Germinal center (tissue), 1 donor: Measurements from ENCODE around the gene NUP85.
"Not testable (repeated sequence)": the region's sequence is repeated elsewhere in the genome, so short reads cannot be mapped to it uniquely, and the experiment has no call there.

Source experiments
- DNase-seq: peaks from one replicate; pipeline ENCODE4 v3.0.0; 2012; ENCODE audit warnings: mixed read lengths, low spot score

Gene NUP85

DNA sequence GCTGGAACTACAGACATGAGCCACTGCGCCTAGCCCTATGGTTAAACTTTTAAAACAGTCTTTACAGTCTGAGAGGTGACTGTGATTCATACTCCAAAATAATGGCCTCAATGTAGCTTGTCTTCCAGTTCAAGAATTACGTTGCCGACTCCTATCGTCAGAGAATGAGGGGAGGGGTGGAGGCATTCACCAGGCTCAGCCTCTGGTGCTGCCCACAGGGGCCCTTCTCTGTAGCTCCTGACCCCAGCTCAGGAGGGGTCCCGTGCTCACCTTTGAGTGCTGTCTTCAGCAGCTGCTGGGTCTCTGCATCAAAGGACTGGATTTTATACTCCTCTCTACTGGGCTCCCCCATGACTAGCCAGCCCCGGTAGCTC lies 64.4 kb downstream of the NUP85 start:
- DNase-seq: no peak

DNA sequence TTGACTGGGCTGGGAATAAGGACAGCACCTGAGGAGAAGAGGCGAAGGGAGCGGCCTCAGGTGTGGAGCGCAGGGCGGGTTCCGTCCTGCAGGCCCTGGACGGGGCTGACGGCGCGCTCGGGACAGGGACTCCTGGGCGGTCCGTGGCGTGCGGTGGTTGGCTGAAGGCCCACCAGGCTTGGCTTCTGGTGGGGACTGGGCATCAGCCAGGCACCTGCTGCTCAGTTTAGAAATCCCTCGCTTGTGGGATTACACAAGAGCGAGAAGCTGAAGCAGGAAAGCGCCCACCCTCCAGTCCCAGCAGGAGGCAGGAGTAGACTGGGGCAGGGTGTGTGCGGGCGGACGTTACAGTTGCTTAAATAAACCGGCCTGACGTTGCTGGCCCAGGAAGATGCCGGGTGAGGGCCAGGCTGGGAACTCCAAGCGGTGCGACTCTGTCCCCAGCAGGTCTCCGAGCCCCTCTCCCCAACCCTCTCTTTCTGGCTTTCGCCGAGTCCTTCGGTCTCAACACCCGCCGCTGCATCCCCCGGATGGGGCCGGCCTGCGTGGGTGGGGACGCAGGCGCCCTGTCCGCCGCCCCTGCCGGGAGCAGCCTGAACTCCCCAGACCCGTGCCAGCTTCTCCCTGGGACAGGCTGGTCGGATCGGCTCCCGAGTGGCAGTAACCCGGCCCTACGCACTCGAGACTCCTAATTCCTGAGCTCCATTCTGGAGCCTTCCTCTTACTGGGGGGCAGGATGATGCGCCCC lies 64.9 kb downstream of the NUP85 start:
- DNase-seq: peak; percentile 66

DNA sequence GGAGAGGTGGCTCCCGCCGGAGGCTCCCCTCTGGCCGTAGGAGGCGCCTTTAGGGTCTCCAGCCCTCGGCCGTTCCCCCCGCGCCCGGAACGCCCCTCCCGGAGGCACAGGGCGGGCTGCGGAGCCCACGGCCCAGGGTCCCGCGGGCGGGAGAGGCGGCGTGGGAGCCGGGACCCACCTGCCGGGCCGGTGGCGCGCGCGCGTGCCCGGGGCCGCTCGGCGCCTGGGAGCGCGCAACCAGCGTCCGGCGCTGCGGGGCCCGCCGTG lies 65.4 kb downstream of the NUP85 start, which contains the start of gene MIF4GD:
Gene MIF4GD, minus strand, starts transcription at position 266 of the 267 bp plus-strand sequence. CDS start 1,036 bp downstream, outside the sequence.
- DNase-seq: no peak

DNA sequence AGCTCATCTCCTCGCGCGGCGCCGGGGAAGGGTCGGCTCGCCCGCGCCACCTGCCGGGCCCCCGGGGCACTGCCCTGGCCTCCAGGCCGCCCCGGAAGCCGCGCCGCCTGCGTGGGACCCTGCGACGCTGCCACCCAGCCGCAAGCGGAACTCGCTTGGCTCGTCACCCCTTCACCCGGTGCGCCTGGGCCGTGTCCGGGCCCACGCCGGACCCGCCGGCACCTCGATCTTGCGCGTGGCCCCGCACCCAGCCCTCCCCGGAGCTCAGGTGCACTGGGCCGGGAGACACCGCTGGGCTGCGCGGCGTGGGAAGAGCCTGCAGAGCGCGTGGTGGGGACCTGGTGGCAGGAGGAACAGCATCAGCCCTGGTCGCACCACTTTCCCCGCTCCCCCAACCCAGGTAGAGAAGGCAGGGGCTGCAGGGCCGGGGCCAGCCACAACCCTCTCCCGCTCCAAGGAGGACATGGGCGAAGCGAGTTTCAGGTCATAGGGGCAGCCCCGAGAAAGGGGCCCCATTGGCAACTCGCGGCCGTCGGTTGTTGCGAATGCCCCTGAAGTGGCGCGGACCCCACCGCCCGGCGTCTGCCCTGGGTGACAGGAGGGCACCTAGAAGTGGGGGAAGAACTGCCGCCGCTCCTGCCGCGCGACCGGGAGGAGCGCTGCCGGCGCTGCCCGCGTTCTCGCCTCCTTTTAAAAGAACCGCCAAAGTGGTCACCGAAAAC lies 65.9 kb downstream of the NUP85 start:
- peak; percentile 95 for DNase-seq

DNA sequence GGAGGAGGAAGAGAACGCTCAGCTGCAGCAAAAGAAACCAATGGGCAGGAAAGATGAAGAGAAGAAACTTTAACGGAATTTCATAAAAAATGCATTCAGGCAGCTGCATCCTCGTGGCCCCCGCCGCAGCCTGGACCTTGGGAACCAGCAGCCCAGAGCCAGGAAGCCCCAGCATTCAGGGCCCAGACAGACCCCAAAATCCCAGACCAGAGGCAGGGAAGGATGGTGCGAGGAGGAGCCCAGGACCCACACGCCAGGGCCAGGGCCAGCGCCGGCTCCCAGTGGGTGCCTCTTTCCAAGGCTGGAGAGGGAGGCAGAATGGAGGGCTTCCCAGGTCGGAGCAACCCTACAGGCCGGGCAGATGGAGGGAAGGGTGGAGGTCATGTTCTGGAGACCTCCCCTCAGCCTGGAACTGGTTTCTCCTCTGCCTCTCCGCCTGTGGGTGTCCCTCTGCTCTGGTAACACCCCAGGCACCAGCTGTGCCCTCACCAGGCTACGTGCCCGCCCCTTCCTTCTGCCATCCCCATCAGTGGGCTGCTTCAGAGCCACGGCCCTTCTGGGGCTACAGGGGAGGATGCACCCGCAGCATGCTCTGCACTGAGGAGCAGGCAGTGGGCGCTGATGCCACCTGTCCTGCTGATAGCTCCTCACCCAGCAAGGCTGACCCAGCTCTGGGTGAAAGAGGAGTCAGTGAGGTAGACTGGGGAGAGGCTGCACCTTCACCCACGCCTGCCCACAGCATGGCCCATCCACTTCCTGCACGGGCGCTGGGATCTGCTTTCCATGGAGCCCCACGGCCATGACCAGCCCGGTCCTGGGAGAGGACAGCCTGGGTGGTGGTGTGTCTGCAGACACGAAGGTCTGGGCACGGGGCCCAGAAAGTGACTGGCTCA lies 66.7 kb downstream of the NUP85 start:
- DNase-seq: peak; percentile 54

DNA sequence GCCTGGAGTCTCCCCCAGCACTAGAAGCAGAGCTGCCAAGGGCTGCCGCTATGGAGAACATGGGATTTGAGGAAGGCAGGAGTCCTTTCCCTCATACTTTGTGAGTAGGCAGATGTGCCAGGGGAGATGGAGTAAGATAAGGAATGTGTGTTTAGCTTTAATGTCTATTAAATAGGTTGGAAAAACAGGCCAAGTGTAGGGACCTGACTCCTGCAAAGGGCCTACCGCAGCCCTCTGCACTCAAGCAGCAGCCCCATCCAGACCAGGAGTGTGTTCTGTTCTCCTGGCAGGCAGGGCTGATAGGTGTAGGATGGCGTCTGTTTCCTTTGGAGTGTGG lies 67.3 kb downstream of the NUP85 start:
- DNase-seq: no peak

DNA sequence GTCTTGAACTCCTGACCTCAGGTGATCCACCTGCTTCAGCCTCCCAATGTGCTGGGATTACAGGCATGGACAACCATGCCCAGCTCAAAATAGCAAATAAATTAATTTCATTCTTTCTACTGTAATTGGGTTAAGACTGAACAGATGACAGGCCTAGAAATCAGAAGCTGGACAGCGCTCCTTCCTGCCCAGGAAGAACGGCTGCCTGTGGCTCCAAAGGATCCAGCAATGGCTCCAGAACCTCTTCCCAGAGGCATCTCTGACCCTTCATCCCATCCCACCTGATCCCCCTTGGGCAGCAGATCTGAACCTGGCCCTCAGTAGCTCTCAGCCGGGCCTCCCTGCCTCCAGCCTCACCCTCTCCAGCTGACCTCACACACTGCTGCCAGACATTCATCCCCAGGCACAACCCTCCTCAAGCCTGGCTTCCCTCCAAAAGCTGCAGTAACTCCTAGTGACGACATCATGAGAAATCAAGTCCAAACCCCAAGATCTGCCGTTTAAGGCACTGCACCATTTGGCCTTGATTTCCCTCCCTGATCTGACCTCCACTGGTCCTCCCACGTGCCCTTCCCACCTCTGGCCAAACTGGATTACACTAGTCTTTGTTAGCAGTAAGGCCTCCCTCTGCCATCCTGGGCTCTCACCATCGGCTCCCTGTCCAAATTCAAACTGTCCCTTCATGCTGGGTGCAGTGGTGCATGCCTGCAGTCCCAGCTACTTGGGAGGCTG lies 68.7 kb downstream of the NUP85 start:
- DNase-seq: no peak

DNA sequence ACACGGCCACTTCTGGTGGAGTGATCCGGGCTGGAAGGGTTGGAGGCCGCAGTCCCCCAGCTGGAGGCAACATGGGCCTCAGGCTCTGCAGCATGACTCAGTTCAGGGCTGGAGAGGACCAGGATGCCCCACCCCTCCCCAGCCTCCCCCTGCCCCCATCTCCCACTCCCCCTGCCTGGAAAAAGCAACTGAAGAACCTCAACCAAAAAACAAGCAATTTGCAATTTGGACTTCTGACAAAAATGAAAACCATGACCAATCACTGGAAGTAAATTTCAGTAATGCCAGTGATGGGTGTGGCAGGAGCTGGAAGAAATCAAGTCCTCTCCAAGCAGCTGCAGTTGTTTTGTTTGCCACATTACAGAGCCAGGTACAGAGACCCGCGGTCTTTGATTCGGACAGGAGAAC lies 72.2 kb downstream of the NUP85 start:
- no peak for DNase-seq

DNA sequence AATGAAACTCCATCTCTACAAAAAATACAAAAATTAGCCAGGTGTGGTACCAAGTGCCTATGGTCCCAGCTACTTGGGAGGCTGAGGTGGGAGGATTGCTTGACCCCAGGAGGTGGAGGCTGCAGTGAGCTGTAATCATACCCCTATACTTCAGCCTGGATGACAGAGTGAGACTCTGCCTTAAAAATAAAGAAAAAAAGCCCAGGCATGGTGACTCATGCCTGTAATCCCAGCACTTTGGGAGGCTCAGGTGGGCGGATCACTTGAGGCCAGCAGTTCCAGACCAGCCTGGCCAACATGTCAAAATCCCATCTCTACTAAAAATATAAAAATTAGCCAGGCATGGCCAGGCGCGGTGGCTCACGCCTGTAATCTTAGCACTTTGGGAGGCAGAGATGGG lies 74.7 kb downstream of the NUP85 start:
- not testable (repeated sequence) for DNase-seq

DNA sequence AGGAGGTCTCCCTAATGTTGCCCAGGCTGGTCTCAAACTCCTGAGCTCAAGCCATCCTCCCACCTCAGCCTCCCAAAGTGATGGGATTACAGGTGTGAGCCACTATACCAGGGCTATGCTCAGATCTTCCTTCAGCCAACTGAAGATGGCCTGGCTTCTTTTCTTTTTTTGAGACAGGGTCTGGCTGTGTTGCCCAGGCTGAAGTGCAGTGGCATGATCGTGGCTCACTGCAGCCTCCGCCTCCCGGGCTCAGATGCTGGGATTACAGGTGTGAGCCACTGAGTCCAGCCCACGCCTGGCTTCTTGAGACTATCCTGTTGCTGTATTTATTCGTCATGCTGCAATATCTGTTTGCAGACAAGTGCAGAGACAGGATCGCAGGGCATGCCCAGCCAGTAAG lies 79.6 kb downstream of the NUP85 start:
- no peak for DNase-seq
